GM19023 (cell line): ENCODE data around the gene RPL18A.
"Not testable (repeated sequence)": the region's sequence is repeated elsewhere in the genome, so short reads cannot be mapped to it uniquely, and the experiment has no call there.

Experiments
- ATAC-seq: cut with Tn5 transposase; IDR thresholded peaks from one replicate; pipeline ENCODE4 v1.9.1; 2021; ENCODE audit warnings: mild to moderate bottlenecking, moderate library complexity; ENCODE audit not compliant: unreplicated experiment

The RPL18A gene

GRCh38 chr19:17866312-17866963, 6.7 kb downstream of the RPL18A start:
- ATAC-seq: no peak

GRCh38 chr19:17866964-17867486, 7.3 kb downstream of the RPL18A start:
- no peak for ATAC-seq

GRCh38 chr19:17868669-17869068, 9.0 kb downstream of the RPL18A start:
- no peak for ATAC-seq

DNA sequence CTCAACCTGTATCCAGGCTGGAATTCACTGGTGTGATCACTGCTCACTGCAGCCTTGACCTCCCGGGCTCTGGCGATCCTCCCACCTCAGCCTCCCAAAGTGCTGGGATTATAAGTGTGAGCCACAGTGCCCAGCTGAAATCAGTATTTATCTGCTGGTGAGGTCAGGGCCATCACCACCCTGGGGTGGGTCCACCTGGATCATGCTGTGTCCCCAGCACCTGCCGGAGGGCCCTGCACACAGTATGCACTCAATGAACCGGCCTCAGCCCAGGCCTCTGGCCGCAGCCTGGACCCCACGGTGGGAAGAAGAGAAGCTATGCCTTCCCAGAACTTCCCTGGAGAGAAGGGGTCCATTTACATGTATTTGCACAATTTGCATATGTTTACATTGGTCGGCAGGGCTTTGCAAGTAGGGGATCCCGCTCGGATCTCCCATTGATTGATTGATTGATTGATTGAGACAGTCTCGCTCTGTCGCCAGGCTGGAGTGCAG, 9.5 kb downstream of the RPL18A start:
- no peak for ATAC-seq

- no peak for ATAC-seq
Observed at GRCh38 chr19:17871032-17871877, 11.5 kb downstream of the RPL18A start.

GRCh38 chr19:17871878-17872250, 12.2 kb downstream of the RPL18A start, which contains the start of gene SLC5A5:
SLC5A5 (plus strand) TSS chr19:17871945; CDS start chr19:17872320, 375 bp downstream.
- no peak for ATAC-seq

DNA sequence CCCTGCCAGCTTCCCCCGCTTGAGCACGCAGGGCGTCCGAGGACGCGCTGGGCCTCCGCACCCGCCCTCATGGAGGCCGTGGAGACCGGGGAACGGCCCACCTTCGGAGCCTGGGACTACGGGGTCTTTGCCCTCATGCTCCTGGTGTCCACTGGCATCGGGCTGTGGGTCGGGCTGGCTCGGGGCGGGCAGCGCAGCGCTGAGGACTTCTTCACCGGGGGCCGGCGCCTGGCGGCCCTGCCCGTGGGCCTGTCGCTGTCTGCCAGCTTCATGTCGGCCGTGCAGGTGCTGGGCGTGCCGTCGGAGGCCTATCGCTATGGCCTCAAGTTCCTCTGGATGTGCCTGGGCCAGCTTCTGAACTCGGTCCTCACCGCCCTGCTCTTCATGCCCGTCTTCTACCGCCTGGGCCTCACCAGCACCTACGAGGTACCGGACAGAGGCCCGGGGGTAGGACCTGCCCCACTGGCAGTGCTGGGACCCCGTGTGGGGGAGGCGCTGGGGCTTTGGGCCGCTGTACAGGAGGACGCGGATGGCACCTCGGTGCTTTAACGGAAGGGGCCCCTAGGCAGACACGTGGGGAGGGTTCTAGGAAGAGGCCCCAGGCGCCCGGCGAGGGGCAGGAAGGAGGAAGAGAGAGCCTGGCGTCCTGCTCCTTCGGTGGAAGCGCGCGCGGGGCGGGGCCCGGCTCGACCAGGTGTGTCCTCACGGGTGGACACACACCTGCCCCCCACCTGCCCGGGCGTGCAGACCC, 12.7 kb downstream of the RPL18A start:
- ATAC-seq: no peak

DNA sequence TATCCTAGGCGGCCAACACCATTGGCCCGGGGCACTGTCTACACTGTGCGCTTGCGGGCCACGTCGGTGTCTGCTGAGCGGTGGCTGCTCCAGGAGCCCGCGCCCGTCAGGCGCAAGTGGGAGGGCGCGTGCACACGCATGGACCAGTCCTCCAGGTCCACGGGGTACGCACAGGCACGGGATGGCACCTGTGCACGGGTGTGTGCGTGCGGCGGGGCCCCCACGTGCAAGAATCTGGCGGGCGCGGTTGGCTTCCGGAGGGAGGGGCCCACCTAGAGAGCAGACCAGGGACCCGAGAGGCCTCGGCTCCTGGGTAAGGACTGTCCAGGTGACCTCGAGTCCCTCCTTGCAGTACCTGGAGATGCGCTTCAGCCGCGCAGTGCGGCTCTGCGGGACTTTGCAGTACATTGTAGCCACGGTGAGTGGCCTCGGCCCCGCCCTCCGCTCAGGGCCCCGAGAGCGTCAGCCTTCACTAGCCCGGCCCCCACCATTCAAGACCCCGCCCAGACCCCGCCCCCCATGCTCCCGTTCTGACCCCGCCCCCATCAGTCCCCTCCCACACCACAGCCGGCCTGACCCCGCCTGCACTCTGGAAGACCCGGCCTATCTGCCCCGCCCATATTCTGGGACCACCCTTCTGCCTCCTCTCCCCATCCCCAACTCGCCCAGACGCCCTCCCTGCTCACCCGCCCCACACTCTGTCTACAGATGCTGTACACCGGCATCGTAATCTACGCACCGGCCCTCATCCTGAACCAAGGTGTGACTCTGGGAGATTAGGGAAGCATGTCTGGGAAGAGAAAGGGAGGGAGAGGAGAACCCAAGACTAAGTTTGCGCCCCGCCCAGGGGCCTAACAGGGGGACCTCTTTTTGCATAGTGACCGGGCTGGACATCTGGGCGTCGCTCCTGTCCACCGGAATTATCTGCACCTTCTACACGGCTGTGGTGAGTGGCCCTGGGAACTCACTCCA, 14.4 kb downstream of the RPL18A start:
- no peak for ATAC-seq

DNA sequence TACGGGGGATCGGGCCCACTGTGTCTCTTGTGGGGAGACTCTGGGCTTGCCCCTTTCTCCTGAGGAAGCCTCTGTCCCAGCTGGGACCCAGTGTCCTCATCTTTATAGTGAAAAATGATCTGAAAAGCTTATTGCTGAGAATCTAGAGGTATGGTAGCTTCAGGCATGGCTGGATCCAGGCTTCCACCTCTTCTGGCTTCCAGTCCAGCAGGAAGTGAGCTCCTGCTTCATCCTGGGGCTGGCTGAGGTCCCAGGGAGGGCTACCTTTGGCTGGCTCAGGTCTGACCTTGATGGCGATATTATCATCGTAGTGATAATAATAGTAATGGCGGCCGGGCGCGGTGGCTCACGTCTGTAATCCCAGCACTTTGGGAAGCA, 15.0 kb downstream of the RPL18A start:
- no peak for ATAC-seq

DNA sequence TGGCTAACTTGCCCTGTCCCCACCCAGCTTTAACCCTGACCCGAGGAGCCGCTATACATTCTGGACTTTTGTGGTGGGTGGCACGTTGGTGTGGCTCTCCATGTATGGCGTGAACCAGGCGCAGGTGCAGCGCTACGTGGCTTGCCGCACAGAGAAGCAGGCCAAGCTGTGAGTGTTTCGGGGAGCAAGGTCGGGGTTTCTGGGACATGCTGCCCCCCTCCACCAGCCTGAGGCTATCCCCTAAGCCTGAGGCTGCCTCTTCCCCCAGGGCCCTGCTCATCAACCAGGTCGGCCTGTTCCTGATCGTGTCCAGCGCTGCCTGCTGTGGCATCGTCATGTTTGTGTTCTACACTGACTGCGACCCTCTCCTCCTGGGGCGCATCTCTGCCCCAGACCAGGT, 18.0 kb downstream of the RPL18A start:
- ATAC-seq: no peak

GRCh38 chr19:17879466-17879865, 19.8 kb downstream of the RPL18A start:
- ATAC-seq: no peak

GRCh38 chr19:17881701-17882100, 22.0 kb downstream of the RPL18A start:
- no peak for ATAC-seq

- no peak for ATAC-seq
Observed at GRCh38 chr19:17883627-17884410, 24.1 kb downstream of the RPL18A start.

DNA sequence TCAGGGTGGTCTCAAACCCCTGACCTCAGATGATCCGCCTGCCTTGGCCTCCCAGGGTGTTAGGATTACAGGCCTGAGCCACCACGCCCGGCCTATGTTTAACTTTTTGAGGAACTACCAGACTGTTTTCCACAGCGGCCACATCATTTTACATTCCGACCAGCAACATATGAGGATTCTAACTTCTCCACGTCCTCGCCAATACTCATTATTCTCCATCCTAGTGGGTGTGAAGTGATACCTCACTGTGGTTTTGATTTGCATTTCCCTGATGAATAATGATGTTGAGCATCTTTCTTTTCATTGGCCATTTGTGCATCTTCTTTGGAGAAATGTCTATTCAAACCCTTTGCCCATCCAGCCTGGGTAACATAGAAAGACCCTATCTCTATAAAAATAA, 26.8 kb downstream of the RPL18A start:
- no peak for ATAC-seq

DNA sequence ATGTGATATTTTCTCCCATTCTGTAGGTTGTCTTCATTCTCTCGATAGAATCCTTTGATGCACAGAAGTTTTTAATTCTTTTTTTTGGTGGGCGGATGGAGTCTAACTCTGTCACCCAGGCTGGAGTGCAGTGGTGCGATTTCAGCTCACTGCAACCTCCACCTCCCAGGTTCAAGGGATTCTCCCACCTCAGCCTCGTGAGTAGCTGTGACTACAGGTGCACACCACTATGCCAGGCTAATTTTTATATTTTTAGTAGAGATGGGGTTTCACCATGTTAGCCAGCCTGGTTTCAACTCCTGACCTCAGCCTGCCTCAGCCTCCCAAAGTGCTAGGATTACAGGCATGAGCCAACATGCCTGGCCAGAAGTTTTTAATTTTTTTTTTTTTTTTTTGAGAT, 27.5 kb downstream of the RPL18A start:
- ATAC-seq: not testable (repeated sequence)

GRCh38 chr19:17888260-17888659, 28.6 kb downstream of the RPL18A start:
- no peak for ATAC-seq

DNA sequence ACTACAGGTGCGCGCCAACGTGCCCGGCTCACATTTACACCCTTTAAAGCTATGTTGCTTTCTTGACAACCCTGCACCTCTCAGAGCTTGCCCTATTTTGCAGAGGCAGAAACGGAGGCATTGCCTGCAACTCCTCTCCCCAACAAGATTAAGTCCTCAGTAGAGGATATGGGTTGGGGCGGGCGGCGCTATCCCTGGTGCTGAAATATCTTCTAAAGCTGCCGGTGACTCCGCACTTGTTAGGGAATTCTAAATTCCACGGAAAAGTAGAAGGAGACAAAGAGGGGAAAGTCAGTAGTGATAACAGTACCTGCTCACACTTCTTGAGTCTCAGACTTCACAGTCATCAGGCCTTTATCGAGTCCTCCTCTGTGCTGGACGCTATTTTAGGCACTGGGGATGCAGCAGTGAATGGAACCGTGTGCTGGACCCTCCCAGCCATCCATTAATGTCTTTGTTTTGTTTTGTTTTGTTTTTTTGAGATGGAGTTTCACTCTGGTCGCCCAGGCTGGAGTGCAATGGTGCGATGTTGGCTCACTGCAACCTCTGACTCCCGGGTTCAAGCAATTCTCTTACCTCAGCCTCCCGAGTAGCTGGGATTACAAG, 30.0 kb downstream of the RPL18A start:
- no peak for ATAC-seq

GRCh38 chr19:17893766-17894165, 34.1 kb downstream of the RPL18A start:
- no peak for ATAC-seq

DNA sequence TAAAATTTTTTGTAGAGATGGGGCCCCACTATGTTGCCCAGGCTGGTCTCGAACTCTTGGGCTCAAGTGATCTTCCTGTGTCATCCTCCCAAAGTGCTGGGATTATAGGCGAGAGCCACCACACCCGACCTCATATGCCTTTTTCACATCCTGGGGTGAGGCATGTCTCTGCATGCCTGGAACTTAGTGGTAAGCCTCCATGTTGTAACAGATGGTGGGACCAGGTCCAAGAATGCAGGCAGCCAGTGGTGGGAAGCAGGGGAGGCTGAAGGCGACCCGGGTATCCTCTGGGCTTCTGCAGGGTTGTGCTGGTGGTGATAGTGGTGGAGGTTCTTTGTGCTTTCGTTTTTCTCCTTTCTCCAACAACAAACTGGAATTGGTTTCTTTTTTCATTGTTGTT, 43.0 kb downstream of the RPL18A start:
- ATAC-seq: no peak
